H1 (cell line): Measurements from ENCODE around the gene SLC2A8. TPM values are rescaled to one million over a fixed set of nuclear protein-coding genes. Genes with fewer than 3 reads are reported as not detected.

Experiments
- FOSL1 ChIP-seq: IDR thresholded peaks from 2 replicates; pipeline ENCODE4 v1.6.1; 2011; ENCODE audit warnings: mild to moderate bottlenecking, low read depth, low read length, moderate library complexity; ENCODE audit not compliant: insufficient read depth
- MAFK ChIP-seq: IDR thresholded peaks from 2 replicates; pipeline ENCODE4 v1.6.1; 2012; ENCODE audit warnings: low read depth, mild to moderate bottlenecking, improper control_type of control experiment, low read length
- polyA plus RNA-seq, 7 experiments: library from polyadenylated mRNA; depleted of rRNA in 3 of 7; stranded (reverse) in 5 of 7; unstranded in 2 of 7; fragments of >200 nt in 5 of 7; fragments of 200-250 nt in 2 of 7; gene quantifications; 1 replicate in 5 of 7; 2 replicates in 1 of 7; 4 replicates in 1 of 7; pipeline versions ENCODE4 v1.2.1 to v1.2.3, GENCODE V29; 2011 to 2013; ENCODE audit warnings: missing spikeins in 2 of 7, mixed read lengths in 2 of 7
- small RNA-seq: library from polyadenylated mRNA; stranded (forward); fragments of <200 nt; extraction: miRNeasy Mini kit (QIAGEN cat#:217004); gene quantifications from one replicate; pipeline ENCODE3, GENCODE V24; 2013; ENCODE audit not compliant: insufficient read depth
- total RNA-seq: library from RNA; stranded (reverse); fragmentation: NEBNext Ultra II Directional; extraction: Animal tissue kit (Norgen Biotek cat#: 25700); gene quantifications from 2 replicates; pipeline ENCODE4 v1.2.1, GENCODE V29; 2021

The SLC2A8 gene
- total and polyA plus RNA-seq, 2 of the 8 experiments (the other 6 are each of a cell fraction or from before 2014, with no cell fraction given): 24.6 to 36.4 TPM

GRCh38 chr9:127457191-127457878 is 60.4 kb downstream of the SLC2A8 start (continued):
- TF ChIP-seq FOSL1 (no peak), MAFK (no peak)

Small RNAs within 50 kb of the gene (small RNA-seq; reads per million reads assigned to genes)
- gene SNORA65: 292 reads per million, percentile 98 among the genes with 10 or more reads in this experiment

Other genes with a start within 250 kb of the SLC2A8 start
- gene GARNL3, start 132.4 kb upstream of the SLC2A8 start, total RNA-seq: 17.3 and 18.3 TPM in 2 replicates
- 5.2 and 6.5 TPM in 2 replicates for gene GARNL3, start 132.4 kb upstream of the SLC2A8 start, polyA plus RNA-seq (2011; rRNA removed)
- gene ZNF79, start 27.2 kb downstream of the SLC2A8 start, total RNA-seq: 7.4 and 7.6 TPM in 2 replicates
- 2.4 and 2.7 TPM in 2 replicates for gene ZNF79, start 27.2 kb downstream of the SLC2A8 start, polyA plus RNA-seq (2011; rRNA removed)
- gene RPL12, start 54.2 kb downstream of the SLC2A8 start, total RNA-seq: 1,993 and 2,006 TPM in 2 replicates
- gene RPL12, start 54.2 kb downstream of the SLC2A8 start, polyA plus RNA-seq (2011; rRNA removed): 4,427 and 4,892 TPM in 2 replicates
- 18.3 and 18.8 TPM in 2 replicates for gene LRSAM1, start 54.3 kb downstream of the SLC2A8 start, total RNA-seq
- 9.7 and 16.2 TPM in 2 replicates for gene LRSAM1, start 54.3 kb downstream of the SLC2A8 start, polyA plus RNA-seq (2011; rRNA removed)
- 60.9 and 61.9 TPM in 2 replicates for gene STXBP1, start 215.1 kb downstream of the SLC2A8 start, total RNA-seq
- 11.5 and 19.4 TPM in 2 replicates for gene STXBP1, start 215.1 kb downstream of the SLC2A8 start, polyA plus RNA-seq (2011; rRNA removed)